Measurements from ENCODE around the gene ROR1.

DNA sequence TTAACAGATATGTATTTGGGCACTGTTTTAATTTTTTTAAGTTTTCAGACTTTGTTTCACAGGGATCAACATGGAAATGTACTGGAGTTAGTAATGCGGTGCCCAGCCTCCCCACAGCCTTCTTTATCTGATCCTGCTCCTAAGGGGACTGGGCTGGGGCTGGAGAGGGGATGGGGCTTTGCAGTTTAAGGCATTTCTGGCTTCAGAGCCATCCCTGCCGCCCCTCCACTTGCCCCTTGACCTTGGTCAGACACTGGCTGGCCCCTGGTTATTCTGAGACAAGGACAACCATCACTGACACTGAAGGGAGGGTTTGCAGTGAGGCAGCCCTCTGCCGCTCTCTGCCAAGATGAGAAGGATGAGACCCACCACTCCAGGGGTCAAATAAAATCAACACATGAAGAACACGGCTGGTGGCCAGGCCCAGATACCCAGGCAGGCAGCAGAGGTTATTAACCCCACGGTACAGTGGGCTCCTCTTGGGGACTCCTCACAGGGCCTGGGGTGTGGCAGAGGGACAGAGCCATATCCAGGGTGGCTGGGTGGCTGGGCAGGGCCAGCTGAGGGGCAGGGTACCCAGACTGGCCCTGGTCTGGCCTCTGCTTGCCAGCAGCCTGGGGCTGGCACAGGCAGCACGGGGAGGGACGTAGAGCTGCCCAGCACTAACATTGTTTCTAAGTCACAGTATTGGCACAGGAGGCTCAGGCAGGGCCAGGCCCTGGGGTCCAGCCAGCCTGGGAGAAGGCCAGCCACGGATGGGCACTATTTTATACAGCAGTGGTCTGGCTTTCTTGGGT lies 422.5 kb downstream of the ROR1 start:
- TF ChIP-seq, protein P1, sequence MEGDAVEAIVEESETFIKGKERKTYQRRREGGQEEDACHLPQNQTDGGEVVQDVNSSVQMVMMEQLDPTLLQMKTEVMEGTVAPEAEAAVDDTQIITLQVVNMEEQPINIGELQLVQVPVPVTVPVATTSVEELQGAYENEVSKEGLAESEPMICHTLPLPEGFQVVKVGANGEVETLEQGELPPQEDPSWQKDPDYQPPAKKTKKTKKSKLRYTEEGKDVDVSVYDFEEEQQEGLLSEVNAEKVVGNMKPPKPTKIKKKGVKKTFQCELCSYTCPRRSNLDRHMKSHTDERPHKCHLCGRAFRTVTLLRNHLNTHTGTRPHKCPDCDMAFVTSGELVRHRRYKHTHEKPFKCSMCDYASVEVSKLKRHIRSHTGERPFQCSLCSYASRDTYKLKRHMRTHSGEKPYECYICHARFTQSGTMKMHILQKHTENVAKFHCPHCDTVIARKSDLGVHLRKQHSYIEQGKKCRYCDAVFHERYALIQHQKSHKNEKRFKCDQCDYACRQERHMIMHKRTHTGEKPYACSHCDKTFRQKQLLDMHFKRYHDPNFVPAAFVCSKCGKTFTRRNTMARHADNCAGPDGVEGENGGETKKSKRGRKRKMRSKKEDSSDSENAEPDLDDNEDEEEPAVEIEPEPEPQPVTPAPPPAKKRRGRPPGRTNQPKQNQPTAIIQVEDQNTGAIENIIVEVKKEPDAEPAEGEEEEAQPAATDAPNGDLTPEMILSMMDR (IDR thresholded peaks at IDR 0.05): no peak
- no peak for TF ChIP-seq EZH2 (IDR thresholded peaks at IDR 0.05; ENCODE audit: borderline replicate concordance, insufficient read depth, low read depth, low read length, poor library complexity, severe bottlenecking)
